HL-60 (cell line): ENCODE data around the gene RPUSD4.

ENCODE experiments used
- DNase-seq, 2 experiments: peaks; one replicate each; pipeline ENCODE4 v3.0.0-alpha.2; 2010 to 2020; ENCODE audit warnings: low read depth in 1 of 2, low spot score in 1 of 2
- H3K27ac ChIP-seq: fragments of 250-450 bp; sonication (Bioruptor Pico); replicated peaks from 2 replicates; pipeline ENCODE4 v1.5.1; 2020; ENCODE audit warnings: mild to moderate bottlenecking, moderate library complexity
- H3K27me3 ChIP-seq: fragments of 250-450 bp; sonication (Bioruptor Pico); 2 replicates; pipeline ENCODE4 v1.5.1; 2021; ENCODE audit warnings: mild to moderate bottlenecking, moderate library complexity; ENCODE audit not compliant: insufficient read depth, poor library complexity, severe bottlenecking
- H3K4me3 ChIP-seq: replicated peaks from 2 replicates; pipeline ENCODE4 v1.5.1; 2011; ENCODE audit warnings: mild to moderate bottlenecking, control low read depth, low read length; ENCODE audit not compliant: insufficient read depth
- GABPA ChIP-seq: IDR thresholded peaks from 2 replicates; pipeline ENCODE4 v1.6.1; 2012; ENCODE audit warnings: low read depth
- POLR2AphosphoS5 ChIP-seq: IDR thresholded peaks from 2 replicates; pipeline ENCODE4 v1.6.1; 2012; ENCODE audit warnings: low read depth
- SPI1 ChIP-seq: IDR thresholded peaks from 2 replicates; pipeline ENCODE4 v1.6.1; 2012; ENCODE audit warnings: low read depth, mild to moderate bottlenecking, borderline replicate concordance
- TF ChIP-seq, protein P1 (sequence below): IDR thresholded peaks from 2 replicates; pipeline ENCODE4 v1.6.1; 2012; ENCODE audit warnings: low read depth; ENCODE audit not compliant: insufficient replicate concordance
- TF ChIP-seq, protein P2 (sequence below): IDR thresholded peaks from one replicate; pipeline ENCODE4 v1.5.1; 2011; ENCODE audit warnings: low read length, control low read depth, inconsistent platforms; ENCODE audit not compliant: insufficient read depth

Gene RPUSD4

DNA sequence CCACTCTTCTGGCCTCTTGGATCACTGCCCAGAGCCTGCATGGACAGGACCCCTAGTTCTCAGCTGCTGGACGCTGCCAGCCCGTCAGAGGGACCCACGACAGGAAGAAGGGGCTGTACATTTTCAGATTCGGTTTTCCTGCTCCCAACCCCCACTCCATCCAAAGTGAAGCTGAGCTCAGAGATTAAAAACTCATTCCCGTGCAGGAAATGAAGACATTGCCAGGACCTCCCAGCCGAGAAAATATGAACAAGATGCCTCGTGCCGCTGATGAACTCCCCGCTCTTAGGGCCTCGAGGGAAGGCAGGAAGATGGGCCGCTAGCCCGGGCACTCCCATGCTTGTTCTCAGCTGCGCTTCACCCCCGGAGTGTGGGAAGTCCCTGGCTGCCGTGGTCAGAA lies 36.1 kb downstream of the RPUSD4 start:
- DNase-seq: no peak
- no peaks in the 10 kb centered on the region for H3K27me3 ChIP-seq
- no peak overlapping the region for H3K27ac ChIP-seq
- no peak overlapping the region for H3K4me3 ChIP-seq
- TF ChIP-seq, protein P1, sequence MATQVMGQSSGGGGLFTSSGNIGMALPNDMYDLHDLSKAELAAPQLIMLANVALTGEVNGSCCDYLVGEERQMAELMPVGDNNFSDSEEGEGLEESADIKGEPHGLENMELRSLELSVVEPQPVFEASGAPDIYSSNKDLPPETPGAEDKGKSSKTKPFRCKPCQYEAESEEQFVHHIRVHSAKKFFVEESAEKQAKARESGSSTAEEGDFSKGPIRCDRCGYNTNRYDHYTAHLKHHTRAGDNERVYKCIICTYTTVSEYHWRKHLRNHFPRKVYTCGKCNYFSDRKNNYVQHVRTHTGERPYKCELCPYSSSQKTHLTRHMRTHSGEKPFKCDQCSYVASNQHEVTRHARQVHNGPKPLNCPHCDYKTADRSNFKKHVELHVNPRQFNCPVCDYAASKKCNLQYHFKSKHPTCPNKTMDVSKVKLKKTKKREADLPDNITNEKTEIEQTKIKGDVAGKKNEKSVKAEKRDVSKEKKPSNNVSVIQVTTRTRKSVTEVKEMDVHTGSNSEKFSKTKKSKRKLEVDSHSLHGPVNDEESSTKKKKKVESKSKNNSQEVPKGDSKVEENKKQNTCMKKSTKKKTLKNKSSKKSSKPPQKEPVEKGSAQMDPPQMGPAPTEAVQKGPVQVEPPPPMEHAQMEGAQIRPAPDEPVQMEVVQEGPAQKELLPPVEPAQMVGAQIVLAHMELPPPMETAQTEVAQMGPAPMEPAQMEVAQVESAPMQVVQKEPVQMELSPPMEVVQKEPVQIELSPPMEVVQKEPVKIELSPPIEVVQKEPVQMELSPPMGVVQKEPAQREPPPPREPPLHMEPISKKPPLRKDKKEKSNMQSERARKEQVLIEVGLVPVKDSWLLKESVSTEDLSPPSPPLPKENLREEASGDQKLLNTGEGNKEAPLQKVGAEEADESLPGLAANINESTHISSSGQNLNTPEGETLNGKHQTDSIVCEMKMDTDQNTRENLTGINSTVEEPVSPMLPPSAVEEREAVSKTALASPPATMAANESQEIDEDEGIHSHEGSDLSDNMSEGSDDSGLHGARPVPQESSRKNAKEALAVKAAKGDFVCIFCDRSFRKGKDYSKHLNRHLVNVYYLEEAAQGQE: no peak
- TF ChIP-seq POLR2AphosphoS5: no peak
- no peak for TF ChIP-seq SPI1
- TF ChIP-seq, protein P2, sequence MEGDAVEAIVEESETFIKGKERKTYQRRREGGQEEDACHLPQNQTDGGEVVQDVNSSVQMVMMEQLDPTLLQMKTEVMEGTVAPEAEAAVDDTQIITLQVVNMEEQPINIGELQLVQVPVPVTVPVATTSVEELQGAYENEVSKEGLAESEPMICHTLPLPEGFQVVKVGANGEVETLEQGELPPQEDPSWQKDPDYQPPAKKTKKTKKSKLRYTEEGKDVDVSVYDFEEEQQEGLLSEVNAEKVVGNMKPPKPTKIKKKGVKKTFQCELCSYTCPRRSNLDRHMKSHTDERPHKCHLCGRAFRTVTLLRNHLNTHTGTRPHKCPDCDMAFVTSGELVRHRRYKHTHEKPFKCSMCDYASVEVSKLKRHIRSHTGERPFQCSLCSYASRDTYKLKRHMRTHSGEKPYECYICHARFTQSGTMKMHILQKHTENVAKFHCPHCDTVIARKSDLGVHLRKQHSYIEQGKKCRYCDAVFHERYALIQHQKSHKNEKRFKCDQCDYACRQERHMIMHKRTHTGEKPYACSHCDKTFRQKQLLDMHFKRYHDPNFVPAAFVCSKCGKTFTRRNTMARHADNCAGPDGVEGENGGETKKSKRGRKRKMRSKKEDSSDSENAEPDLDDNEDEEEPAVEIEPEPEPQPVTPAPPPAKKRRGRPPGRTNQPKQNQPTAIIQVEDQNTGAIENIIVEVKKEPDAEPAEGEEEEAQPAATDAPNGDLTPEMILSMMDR: no peak
- TF ChIP-seq GABPA: no peak

DNA sequence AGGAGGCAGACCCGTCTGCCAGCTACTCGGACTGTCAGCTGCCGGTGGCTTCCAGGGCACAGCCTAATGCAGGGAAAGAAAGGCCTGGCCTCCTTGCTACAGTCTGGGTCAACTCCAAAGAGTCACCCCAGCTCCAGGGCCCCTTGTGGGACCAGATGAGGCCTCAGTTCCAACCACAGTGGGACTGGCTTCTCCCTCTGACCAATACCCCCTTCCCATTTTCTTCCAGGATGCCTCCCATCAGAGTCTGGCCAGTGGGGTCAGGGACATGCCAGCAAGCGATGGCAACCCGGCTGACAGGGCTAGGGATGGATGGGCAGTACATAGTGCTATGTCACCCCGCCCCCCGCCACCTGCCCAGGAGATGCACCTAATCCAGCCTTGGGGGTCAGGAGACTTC lies 36.6 kb downstream of the RPUSD4 start:
- TF ChIP-seq, protein P2: no peak
- TF ChIP-seq POLR2AphosphoS5 (no peak), SPI1 (no peak), GABPA (no peak)
- TF ChIP-seq, protein P1: no peak
- no peak overlapping the region for H3K27ac ChIP-seq

DNA sequence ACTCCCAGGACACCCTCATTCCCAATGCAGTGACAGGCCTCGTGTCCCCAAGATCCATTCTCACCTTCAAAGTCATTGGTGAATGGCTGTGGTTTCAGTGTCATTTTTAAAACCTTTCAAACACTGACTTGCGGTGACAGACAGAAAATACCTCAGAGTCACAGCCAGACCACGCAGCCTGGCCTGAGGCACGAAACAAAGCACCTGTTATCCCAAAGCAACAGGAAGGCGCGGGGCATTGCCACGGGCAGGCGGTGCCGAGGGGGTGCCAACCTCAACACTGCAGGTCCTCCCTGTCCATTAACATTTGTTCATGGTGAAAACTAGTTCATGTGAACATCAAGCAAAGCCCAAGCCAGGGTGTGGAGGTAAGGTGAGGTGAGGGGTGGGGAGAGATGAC lies 38.2 kb downstream of the RPUSD4 start:
- DNase-seq: no peak
- no peak overlapping the region for H3K27ac ChIP-seq
- TF ChIP-seq GABPA (no peak), POLR2AphosphoS5 (no peak), SPI1 (no peak)
- TF ChIP-seq, protein P2: no peak
- TF ChIP-seq, protein P1: no peak
- H3K27me3 ChIP-seq: no peaks in the 10 kb centered on the region
- H3K4me3 ChIP-seq: no peak overlapping the region

More for the DNA sequence above, 36.6 kb downstream of the RPUSD4 start:
- H3K4me3 ChIP-seq: no peak overlapping the region
- no peak for DNase-seq
- no peaks in the 10 kb centered on the region for H3K27me3 ChIP-seq
